GM06990 (cell line): ENCODE results near the gene PDSS2.

Experiments used
- DNase-seq: peaks from one replicate; pipeline ENCODE4 v3.0.0-alpha.2; 2011; ENCODE audit not compliant: insufficient read length; ENCODE audit errors: extremely low read depth
- H3K27me3 ChIP-seq: replicated peaks from 2 replicates; pipeline ENCODE4 v1.6.0; 2011; ENCODE audit warnings: low read length; ENCODE audit not compliant: control insufficient read depth, insufficient read depth
- H3K36me3 ChIP-seq: 2 replicates; pipeline ENCODE4 v1.5.1; 2011; ENCODE audit warnings: low read length; ENCODE audit not compliant: control insufficient read depth, insufficient read depth
- H3K4me3 ChIP-seq: replicated peaks from 2 replicates; pipeline ENCODE4 v1.5.1; 2011; ENCODE audit warnings: low read depth, mild to moderate bottlenecking, control low read depth, low read length
- CTCF ChIP-seq: IDR thresholded peaks from 2 replicates; pipeline ENCODE4 v1.5.1; 2011; ENCODE audit warnings: low read length, control low read depth, mild to moderate bottlenecking, inconsistent platforms; ENCODE audit not compliant: insufficient read depth, poor library complexity, severe bottlenecking

PDSS2 gene

GRCh38 chr6:107235511-107235910 lies 223.9 kb downstream of the PDSS2 start:
- Histone ChIP-seq H3K27me3 (no peaks in the 10 kb centered on the region), H3K36me3 (no peaks in the 10 kb centered on the region), H3K4me3 (no peak overlapping the region)
- TF ChIP-seq CTCF, result no peak
- DNase-seq, result no peak

- no peak for DNase-seq
- Histone ChIP-seq H3K27me3 (no peaks in the 10 kb centered on the region), H3K36me3 (no peaks in the 10 kb centered on the region), H3K4me3 (no peak overlapping the region)
- no peak for TF ChIP-seq CTCF
These were observed 224.4 kb downstream of the PDSS2 start for GRCh38 chr6:107235007-107235406.

GRCh38 chr6:107231243-107231642 lies 228.1 kb downstream of the PDSS2 start:
- no peak for DNase-seq
- Histone ChIP-seq H3K27me3 (no peaks in the 10 kb centered on the region), H3K4me3 (no peak overlapping the region), H3K36me3 (no peaks in the 10 kb centered on the region)
- no peak for TF ChIP-seq CTCF

- no peak for DNase-seq
- TF ChIP-seq CTCF, result no peak
These were observed 228.9 kb downstream of the PDSS2 start for GRCh38 chr6:107230448-107230847.

GRCh38 chr6:107230024-107230423 lies 229.3 kb downstream of the PDSS2 start:
- Histone ChIP-seq H3K27me3 (no peaks in the 10 kb centered on the region), H3K36me3 (no peaks in the 10 kb centered on the region), H3K4me3 (no peak overlapping the region)
- no peak for DNase-seq
- TF ChIP-seq CTCF, result no peak

More at GRCh38 chr6:107230448-107230847, 228.9 kb downstream of the PDSS2 start:
- H3K27me3 ChIP-seq, result no peaks in the 10 kb centered on the region
- H3K36me3 ChIP-seq, result no peaks in the 10 kb centered on the region
- H3K4me3 ChIP-seq, result no peak overlapping the region

GRCh38 chr6:107228754-107229153 lies 230.6 kb downstream of the PDSS2 start:
- no peak for TF ChIP-seq CTCF
- Histone ChIP-seq H3K27me3 (no peaks in the 10 kb centered on the region), H3K4me3 (no peak overlapping the region), H3K36me3 (no peaks in the 10 kb centered on the region)
- DNase-seq, result no peak
